Astrocyte of the cerebellum (primary cell): ENCODE results near the gene KRTAP27-1.

Source experiments
- DNase-seq: peaks from one replicate; pipeline ENCODE4 v3.0.0-alpha.2; 2011; ENCODE audit warnings: low read depth
- H3K4me3 ChIP-seq: 2 replicates; pipeline ENCODE4 v1.5.1; 2011; ENCODE audit warnings: mild to moderate bottlenecking, low read depth, low read length, moderate library complexity
- in situ Hi-C: cut with HindIII; loops from 2 replicates; pipeline ENCODE4 v1.10.0; 2017; ENCODE audit warnings: low sequenced_read_pairs
- TF ChIP-seq, protein P1 (sequence below): IDR thresholded peaks from 2 replicates; pipeline ENCODE4 v1.5.1; 2012; ENCODE audit warnings: low read length, low read depth, moderate library complexity, mild to moderate bottlenecking; ENCODE audit errors: missing control alignments

Gene KRTAP27-1

GRCh38 chr21:30336596-30336995, 898 bp downstream of the KRTAP27-1 start:
- DNase-seq = peak; percentile 45
- no peak overlapping the region for H3K4me3 ChIP-seq
- in situ Hi-C loops = no loop called here
- TF ChIP-seq, protein P1, sequence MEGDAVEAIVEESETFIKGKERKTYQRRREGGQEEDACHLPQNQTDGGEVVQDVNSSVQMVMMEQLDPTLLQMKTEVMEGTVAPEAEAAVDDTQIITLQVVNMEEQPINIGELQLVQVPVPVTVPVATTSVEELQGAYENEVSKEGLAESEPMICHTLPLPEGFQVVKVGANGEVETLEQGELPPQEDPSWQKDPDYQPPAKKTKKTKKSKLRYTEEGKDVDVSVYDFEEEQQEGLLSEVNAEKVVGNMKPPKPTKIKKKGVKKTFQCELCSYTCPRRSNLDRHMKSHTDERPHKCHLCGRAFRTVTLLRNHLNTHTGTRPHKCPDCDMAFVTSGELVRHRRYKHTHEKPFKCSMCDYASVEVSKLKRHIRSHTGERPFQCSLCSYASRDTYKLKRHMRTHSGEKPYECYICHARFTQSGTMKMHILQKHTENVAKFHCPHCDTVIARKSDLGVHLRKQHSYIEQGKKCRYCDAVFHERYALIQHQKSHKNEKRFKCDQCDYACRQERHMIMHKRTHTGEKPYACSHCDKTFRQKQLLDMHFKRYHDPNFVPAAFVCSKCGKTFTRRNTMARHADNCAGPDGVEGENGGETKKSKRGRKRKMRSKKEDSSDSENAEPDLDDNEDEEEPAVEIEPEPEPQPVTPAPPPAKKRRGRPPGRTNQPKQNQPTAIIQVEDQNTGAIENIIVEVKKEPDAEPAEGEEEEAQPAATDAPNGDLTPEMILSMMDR = no peak

DNA sequence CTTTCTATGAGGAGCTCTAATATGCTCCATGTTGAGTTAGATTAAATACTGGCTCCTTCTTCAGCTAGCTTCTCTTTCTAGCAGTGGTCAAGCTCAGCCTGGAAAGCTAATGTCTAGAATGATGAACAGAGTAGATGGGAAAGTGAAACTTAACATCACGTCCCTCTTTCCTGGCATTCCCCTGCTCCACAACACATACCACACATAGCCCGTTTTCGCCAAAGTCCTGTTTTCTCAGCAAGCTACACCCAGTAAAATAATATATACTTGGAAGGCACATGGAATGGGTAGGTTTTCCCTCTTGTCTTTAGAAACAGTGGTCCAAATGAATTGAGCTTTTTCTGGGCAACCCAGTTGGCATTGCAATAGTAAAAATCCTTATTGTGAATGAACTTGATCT, 3.8 kb downstream of the KRTAP27-1 start:
- DNase-seq = no peak
- TF ChIP-seq, protein P1 = no peak
- in situ Hi-C loops = no loop called here
- H3K4me3 ChIP-seq = no peak overlapping the region

DNA sequence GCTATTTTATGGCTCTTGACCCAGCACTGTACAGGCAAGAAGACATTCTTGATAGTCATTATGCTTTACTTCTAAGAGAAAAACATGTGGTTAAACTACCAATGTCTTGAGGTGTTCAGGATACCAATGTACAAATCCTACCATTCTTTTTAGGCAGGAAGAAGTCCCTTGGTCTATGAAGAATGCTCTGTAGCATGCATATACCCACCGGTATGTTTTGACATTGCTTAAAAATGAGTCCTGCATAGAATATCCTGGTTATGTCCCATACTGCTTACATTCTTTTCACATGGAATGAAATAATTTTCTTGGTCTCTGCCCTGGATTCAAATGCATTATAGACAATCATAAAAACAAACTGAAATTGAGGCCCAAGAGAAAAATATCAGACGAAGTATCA, 4.8 kb downstream of the KRTAP27-1 start:
- in situ Hi-C loops = no loop called here
- TF ChIP-seq, protein P1 = no peak
- DNase-seq = no peak
- H3K4me3 ChIP-seq = no peak overlapping the region

GRCh38 chr21:30329203-30329875, 8.2 kb downstream of the KRTAP27-1 start:
- TF ChIP-seq, protein P1 = no peak
- DNase-seq = peak; percentile 41
- in situ Hi-C loops = no loop called here
- H3K4me3 ChIP-seq = no peak overlapping the region

GRCh38 chr21:30326390-30326789, 11.1 kb downstream of the KRTAP27-1 start:
- no peak for DNase-seq
- in situ Hi-C loops = no loop called here
- no peak overlapping the region for H3K4me3 ChIP-seq
- TF ChIP-seq, protein P1 = no peak

DNA sequence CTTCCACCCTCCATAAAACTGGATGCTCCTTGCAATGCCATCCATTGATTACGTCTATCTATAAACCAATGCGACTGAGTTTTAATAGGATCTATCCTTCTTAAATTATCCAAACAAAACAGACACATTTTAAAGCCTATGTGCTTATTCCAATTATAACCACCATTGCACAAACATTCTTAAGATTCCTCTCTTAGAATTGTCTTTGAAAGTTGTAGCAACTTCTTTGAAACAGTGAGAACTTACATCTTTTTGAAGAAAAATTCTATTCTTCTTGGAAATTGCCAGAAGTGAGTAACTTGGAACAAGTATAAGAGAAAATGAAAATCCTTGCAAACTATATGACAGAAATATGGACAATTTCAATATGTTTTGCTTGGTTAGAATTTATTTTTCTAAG, 17.3 kb downstream of the KRTAP27-1 start, which contains the start of gene KRTAP26-1:
Gene KRTAP26-1 (minus strand): TSS at position 101 of the 400 bp plus-strand sequence. CDS start 280 bp downstream, outside the sequence.
- TF ChIP-seq, protein P1 = no peak
- no peak for DNase-seq
- in situ Hi-C loops = no loop called here
- no peak within 1 kb of the TSS for H3K4me3 ChIP-seq
